Neural cell (in vitro differentiated cells): ENCODE results near the gene TLCD3A. TPM values are rescaled to one million over a fixed set of nuclear protein-coding genes. Genes with fewer than 3 reads are reported as not detected.
A peak's percentile ranks its signal among the peaks of the same experiment; 100 is the strongest.

Experiments
- H2AFZ ChIP-seq: fragments of 200-600, 300-800 bp; sonication (generic), shearing (Covaris generic); 2 replicates; pipeline ENCODE4 v1.6.0; 2014; ENCODE audit warnings: low read depth, mild to moderate bottlenecking, antibody characterized with exemption, low read length, moderate library complexity
- H3F3A ChIP-seq: fragments of 200-600 bp; shearing (Covaris generic); 2 replicates; pipeline ENCODE4 v1.6.1; 2016; ENCODE audit warnings: mild to moderate bottlenecking, moderate library complexity, mixed read lengths, antibody characterized with exemption, low read length; ENCODE audit not compliant: insufficient read depth, poor library complexity, severe bottlenecking
- H3K27ac ChIP-seq: fragments of 200-600, 300-800 bp; sonication (generic), shearing (Covaris generic); 2 replicates; pipeline ENCODE4 v1.5.1; 2014; ENCODE audit warnings: mild to moderate bottlenecking, low read length, moderate library complexity
- H3K27me3 ChIP-seq: fragments of 300-800, 200-600 bp; sonication (generic), shearing (Covaris generic); 2 replicates; pipeline ENCODE4 v1.6.0; 2014; ENCODE audit warnings: mild to moderate bottlenecking, low read depth, low read length, moderate library complexity; ENCODE audit not compliant: insufficient read depth
- H3K36me3 ChIP-seq: fragments of 300-800, 200-600 bp; sonication (generic), shearing (Covaris generic); 2 replicates; pipeline ENCODE4 v1.5.1; 2014; ENCODE audit warnings: mild to moderate bottlenecking, antibody characterized with exemption, low read length, moderate library complexity; ENCODE audit not compliant: insufficient read depth
- H3K4me2 ChIP-seq: fragments of 300-800, 200-600 bp; sonication (generic), shearing (Covaris generic); 2 replicates; pipeline ENCODE4 v1.6.0; 2014; ENCODE audit warnings: mild to moderate bottlenecking, low read length
- H3K4me3 ChIP-seq: fragments of 300-800, 200-600 bp; sonication (generic), shearing (Covaris generic); 2 replicates; pipeline ENCODE4 v1.5.1; 2014; ENCODE audit warnings: mild to moderate bottlenecking, low read length, moderate library complexity
- H3K79me2 ChIP-seq: fragments of 200-600 bp; shearing (Covaris generic); replicated peaks from 2 replicates; pipeline ENCODE4 v1.6.0; 2014; ENCODE audit warnings: mild to moderate bottlenecking, low read length, moderate library complexity; ENCODE audit not compliant: insufficient read depth
- H3K9ac ChIP-seq: fragments of 300-800, 200-600 bp; sonication (generic), shearing (Covaris generic); 2 replicates; pipeline ENCODE4 v1.6.1; 2016; ENCODE audit warnings: mild to moderate bottlenecking, low read length, mixed read lengths
- H3K9me2 ChIP-seq: fragments of 200-600 bp; shearing (Covaris generic); 2 replicates; pipeline ENCODE4 v1.6.1; 2016; ENCODE audit warnings: mild to moderate bottlenecking, low read length, mixed read lengths; ENCODE audit not compliant: insufficient read depth
- H3K9me3 ChIP-seq: fragments of 200-600, 300-800 bp; sonication (generic), shearing (Covaris generic); 2 replicates; pipeline ENCODE4 v1.6.1; 2016; ENCODE audit warnings: mild to moderate bottlenecking, mixed run types, low read length, moderate library complexity, mixed read lengths
- H4K20me1 ChIP-seq: fragments of 200-600 bp; shearing (Covaris generic); 2 replicates; pipeline ENCODE4 v1.6.1; 2016; ENCODE audit warnings: mild to moderate bottlenecking, mixed run types; ENCODE audit not compliant: insufficient read depth
- EP300 ChIP-seq: fragments of 450-650 bp; conservative IDR thresholded peaks from 2 replicates; pipeline ENCODE4 v1.6.1; 2014; ENCODE audit warnings: antibody characterized with exemption, mild to moderate bottlenecking, moderate library complexity; ENCODE audit not compliant: poor library complexity, severe bottlenecking
- EZH2 ChIP-seq: fragments of 200-600, 300-800 bp; shearing (Covaris generic), sonication (generic); IDR thresholded peaks from 2 replicates; pipeline ENCODE4 v1.6.1; 2014; ENCODE audit warnings: antibody characterized with exemption, low read length, borderline replicate concordance, mild to moderate bottlenecking; ENCODE audit not compliant: insufficient read depth, poor library complexity, severe bottlenecking
- MXI1 ChIP-seq: fragments of 450-650 bp; conservative IDR thresholded peaks from 2 replicates; pipeline ENCODE4 v1.6.1; 2014; ENCODE audit warnings: antibody characterized with exemption, mild to moderate bottlenecking; ENCODE audit not compliant: poor library complexity, severe bottlenecking
- POLR2AphosphoS5 ChIP-seq: IDR thresholded peaks from 2 replicates; pipeline ENCODE4 v1.6.1; 2012
- RAD21 ChIP-seq: fragments of 450-650 bp; conservative IDR thresholded peaks from 2 replicates; pipeline ENCODE4 v1.6.1; 2014; ENCODE audit warnings: antibody characterized with exemption, mild to moderate bottlenecking, moderate library complexity
- SMC3 ChIP-seq: fragments of 450-650 bp; conservative IDR thresholded peaks from 2 replicates; pipeline ENCODE4 v1.6.1; 2014; ENCODE audit warnings: antibody characterized with exemption, mild to moderate bottlenecking, moderate library complexity; ENCODE audit not compliant: poor library complexity
- TAF1 ChIP-seq: IDR thresholded peaks from 2 replicates; pipeline ENCODE4 v1.6.1; 2012; ENCODE audit warnings: low read depth
- polyA plus RNA-seq: library from polyadenylated mRNA; depleted of rRNA; stranded (reverse); fragments of >200 nt; gene quantifications from 2 replicates; pipeline ENCODE4 v1.2.3, GENCODE V29; 2014
- TF ChIP-seq, protein P1 (sequence below): IDR thresholded peaks from 2 replicates; pipeline ENCODE4 v1.6.1; 2012; ENCODE audit warnings: borderline replicate concordance
- TF ChIP-seq, protein P2 (sequence below): fragments of 450-650 bp; IDR thresholded peaks from 2 replicates; pipeline ENCODE4 v1.5.1; 2014; ENCODE audit warnings: antibody characterized with exemption, mild to moderate bottlenecking, moderate library complexity; ENCODE audit not compliant: poor library complexity, severe bottlenecking

The TLCD3A gene
- polyA plus RNA-seq, 1 donor from 2014 or later, result 17.0 TPM

DNA sequence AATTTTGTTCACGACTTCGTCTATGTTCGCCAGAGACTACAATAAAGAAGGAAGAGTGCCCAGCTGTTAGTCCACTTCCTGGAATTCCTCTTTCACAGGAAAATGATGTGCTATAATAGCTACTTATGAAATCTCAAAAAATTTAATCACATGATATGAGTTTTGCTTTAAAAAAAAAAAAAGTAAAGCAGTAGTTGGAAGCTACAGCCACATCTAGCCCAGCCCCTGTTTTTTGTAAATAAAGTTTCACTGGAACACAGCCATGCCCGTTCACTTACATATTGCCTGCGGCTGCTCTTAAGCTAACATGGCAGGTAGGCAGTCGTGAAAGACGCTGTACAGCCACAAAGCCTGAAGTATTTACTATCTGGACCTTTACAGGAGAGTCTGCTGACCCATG is 33.1 kb upstream of the TLCD3A start:
- H3K27me3 ChIP-seq, result no peaks in the 10 kb centered on the region
- H3K36me3 ChIP-seq, result peaks cover 12% of the 10 kb centered on the region
- no peak overlapping the region for H3K27ac ChIP-seq
- H4K20me1 ChIP-seq, result no peaks in the 10 kb centered on the region
- peaks cover 5% of the 10 kb centered on the region for H3K79me2 ChIP-seq
- no peak overlapping the region for H3K9ac ChIP-seq
- H3K4me2 ChIP-seq, result no peak overlapping the region
- TF ChIP-seq TAF1 (no peak), MXI1 (no peak), SMC3 (no peak)
- no peaks in the 10 kb centered on the region for H3K9me2 ChIP-seq
- no peaks in the 10 kb centered on the region for H3F3A ChIP-seq
- no peak overlapping the region for H2AFZ ChIP-seq
- H3K9me3 ChIP-seq, result no peaks in the 10 kb centered on the region
- no peak overlapping the region for H3K4me3 ChIP-seq

DNA sequence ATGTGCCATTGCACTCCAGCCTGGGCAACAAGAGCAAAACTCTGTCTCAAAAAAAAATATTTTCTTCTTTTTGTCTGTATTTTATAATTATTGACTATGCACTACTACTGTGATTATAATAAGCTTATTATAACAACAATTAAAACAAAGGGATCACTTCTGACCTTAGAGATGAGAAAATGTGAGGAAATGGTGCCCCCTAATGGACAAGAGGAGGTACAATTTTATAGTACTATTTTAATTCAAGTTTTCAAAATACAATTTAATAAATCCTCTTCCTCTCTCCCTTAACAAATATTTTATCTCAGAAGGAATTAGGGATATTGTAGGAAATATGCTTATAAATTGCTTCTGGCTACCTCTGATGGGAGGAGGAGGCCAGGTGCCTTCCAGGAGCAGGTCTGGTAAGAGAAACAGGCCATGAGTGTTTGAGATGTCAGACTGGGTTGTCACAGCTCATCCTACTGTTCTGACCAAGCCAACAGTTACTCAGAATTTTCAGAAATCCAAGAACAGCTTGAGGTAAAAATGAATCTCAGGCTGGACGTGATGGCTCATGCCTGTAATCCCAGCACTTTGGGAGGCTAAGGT is 31.8 kb upstream of the TLCD3A start:
- H3F3A ChIP-seq, result no peaks in the 10 kb centered on the region

DNA sequence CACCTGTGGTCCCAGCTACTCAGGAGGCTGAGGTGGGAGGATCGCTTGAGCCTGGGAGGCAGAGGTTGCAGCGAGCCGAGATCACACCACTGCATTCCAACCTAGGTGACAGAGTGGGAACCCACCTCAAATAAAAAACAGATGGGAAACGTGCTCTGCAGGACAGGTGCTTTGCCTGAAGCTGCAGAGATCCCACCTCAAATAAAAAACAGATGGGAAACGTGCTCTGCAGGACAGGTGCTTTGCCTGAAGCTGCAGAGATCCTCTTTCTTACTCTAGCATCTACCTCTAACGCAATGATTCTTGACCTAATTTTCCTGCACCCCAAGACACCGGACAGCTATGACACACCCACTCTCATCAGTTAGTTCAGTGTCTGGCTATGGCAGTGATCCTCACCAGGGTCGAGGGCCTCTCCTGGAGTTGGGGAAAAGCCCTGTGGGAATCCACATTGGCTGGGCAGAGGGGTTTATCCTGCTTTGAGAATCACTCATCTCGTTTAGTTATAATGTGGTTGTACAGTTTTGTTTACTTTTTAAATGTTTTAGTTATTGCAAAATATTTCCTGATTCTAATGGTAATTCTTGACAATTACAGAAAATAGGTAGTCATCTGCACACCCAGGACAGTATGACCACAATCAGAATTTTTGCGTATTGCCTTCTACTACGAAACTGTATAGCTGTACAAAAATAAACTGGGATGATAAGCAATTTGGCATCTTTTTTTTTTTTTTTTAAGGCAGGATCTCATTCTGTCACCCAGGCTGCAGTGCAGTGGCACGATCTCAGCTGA is 29.1 kb upstream of the TLCD3A start:
- TF ChIP-seq RAD21 (no peak), POLR2AphosphoS5 (no peak), EP300 (no peak), EZH2 (no peak), MXI1 (no peak), SMC3 (no peak), TAF1 (no peak)
- TF ChIP-seq, protein P1, sequence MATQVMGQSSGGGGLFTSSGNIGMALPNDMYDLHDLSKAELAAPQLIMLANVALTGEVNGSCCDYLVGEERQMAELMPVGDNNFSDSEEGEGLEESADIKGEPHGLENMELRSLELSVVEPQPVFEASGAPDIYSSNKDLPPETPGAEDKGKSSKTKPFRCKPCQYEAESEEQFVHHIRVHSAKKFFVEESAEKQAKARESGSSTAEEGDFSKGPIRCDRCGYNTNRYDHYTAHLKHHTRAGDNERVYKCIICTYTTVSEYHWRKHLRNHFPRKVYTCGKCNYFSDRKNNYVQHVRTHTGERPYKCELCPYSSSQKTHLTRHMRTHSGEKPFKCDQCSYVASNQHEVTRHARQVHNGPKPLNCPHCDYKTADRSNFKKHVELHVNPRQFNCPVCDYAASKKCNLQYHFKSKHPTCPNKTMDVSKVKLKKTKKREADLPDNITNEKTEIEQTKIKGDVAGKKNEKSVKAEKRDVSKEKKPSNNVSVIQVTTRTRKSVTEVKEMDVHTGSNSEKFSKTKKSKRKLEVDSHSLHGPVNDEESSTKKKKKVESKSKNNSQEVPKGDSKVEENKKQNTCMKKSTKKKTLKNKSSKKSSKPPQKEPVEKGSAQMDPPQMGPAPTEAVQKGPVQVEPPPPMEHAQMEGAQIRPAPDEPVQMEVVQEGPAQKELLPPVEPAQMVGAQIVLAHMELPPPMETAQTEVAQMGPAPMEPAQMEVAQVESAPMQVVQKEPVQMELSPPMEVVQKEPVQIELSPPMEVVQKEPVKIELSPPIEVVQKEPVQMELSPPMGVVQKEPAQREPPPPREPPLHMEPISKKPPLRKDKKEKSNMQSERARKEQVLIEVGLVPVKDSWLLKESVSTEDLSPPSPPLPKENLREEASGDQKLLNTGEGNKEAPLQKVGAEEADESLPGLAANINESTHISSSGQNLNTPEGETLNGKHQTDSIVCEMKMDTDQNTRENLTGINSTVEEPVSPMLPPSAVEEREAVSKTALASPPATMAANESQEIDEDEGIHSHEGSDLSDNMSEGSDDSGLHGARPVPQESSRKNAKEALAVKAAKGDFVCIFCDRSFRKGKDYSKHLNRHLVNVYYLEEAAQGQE, result no peak
- TF ChIP-seq, protein P2, sequence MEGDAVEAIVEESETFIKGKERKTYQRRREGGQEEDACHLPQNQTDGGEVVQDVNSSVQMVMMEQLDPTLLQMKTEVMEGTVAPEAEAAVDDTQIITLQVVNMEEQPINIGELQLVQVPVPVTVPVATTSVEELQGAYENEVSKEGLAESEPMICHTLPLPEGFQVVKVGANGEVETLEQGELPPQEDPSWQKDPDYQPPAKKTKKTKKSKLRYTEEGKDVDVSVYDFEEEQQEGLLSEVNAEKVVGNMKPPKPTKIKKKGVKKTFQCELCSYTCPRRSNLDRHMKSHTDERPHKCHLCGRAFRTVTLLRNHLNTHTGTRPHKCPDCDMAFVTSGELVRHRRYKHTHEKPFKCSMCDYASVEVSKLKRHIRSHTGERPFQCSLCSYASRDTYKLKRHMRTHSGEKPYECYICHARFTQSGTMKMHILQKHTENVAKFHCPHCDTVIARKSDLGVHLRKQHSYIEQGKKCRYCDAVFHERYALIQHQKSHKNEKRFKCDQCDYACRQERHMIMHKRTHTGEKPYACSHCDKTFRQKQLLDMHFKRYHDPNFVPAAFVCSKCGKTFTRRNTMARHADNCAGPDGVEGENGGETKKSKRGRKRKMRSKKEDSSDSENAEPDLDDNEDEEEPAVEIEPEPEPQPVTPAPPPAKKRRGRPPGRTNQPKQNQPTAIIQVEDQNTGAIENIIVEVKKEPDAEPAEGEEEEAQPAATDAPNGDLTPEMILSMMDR, result no peak
- Histone ChIP-seq H3K9ac (no peak overlapping the region), H3K27ac (no peak overlapping the region), H3K4me2 (no peak overlapping the region), H3K4me3 (no peak overlapping the region), H2AFZ (no peak overlapping the region), H3F3A (no peaks in the 10 kb centered on the region), H3K36me3 (no peaks in the 10 kb centered on the region), H3K9me2 (no peaks in the 10 kb centered on the region), H4K20me1 (no peaks in the 10 kb centered on the region), H3K79me2 (peaks cover 5% of the 10 kb centered on the region), H3K9me3 (no peaks in the 10 kb centered on the region), H3K27me3 (no peaks in the 10 kb centered on the region)

More for the DNA sequence above, 31.8 kb upstream of the TLCD3A start:
- no peaks in the 10 kb centered on the region for H3K9me3 ChIP-seq
- H2AFZ ChIP-seq, result no peak overlapping the region
- no peak overlapping the region for H3K4me2 ChIP-seq
- peaks cover 5% of the 10 kb centered on the region for H3K79me2 ChIP-seq
- H3K9ac ChIP-seq, result no peak overlapping the region
- no peaks in the 10 kb centered on the region for H3K27me3 ChIP-seq
- H4K20me1 ChIP-seq, result no peaks in the 10 kb centered on the region
- no peak overlapping the region for H3K27ac ChIP-seq
- peaks cover 10% of the 10 kb centered on the region for H3K36me3 ChIP-seq
- TF ChIP-seq RAD21 (peak; percentile 84), TAF1 (no peak), SMC3 (peak; percentile 82)
- TF ChIP-seq, protein P2, result peak; percentile 83
- H3K9me2 ChIP-seq, result no peaks in the 10 kb centered on the region
- H3K4me3 ChIP-seq, result no peak overlapping the region
